Fibroblast of pulmonary artery (primary cell): ENCODE results near the gene AADAC.
A peak's percentile ranks its signal among the peaks of the same experiment; 100 is the strongest.
"Not testable (repeated sequence)": the region's sequence is repeated elsewhere in the genome, so short reads cannot be mapped to it uniquely, and the experiment has no call there.

ENCODE experiments used
- DNase-seq: peaks from one replicate; pipeline ENCODE4 v3.0.0-alpha.2; 2010; ENCODE audit warnings: low read depth
- H3K4me3 ChIP-seq: replicated peaks from 2 replicates; pipeline ENCODE4 v1.5.1; 2011; ENCODE audit warnings: low read depth, mild to moderate bottlenecking, control low read depth, low read length, moderate library complexity
- CTCF ChIP-seq: IDR thresholded peaks from 2 replicates; pipeline ENCODE4 v1.5.1; 2011; ENCODE audit warnings: mild to moderate bottlenecking, control low read depth, low read length, inconsistent platforms; ENCODE audit errors: missing control alignments

AADAC gene

GRCh38 chr3:151787626-151788025, 26.3 kb upstream of the AADAC start:
- TF ChIP-seq CTCF = no peak
- DNase-seq = peak; percentile 46
- no peak overlapping the region for H3K4me3 ChIP-seq

GRCh38 chr3:151788401-151788800, 25.5 kb upstream of the AADAC start:
- no peak for TF ChIP-seq CTCF
- no peak for DNase-seq
- no peak overlapping the region for H3K4me3 ChIP-seq

- no peak for DNase-seq
- H3K4me3 ChIP-seq = no peak overlapping the region
- TF ChIP-seq CTCF = no peak
Observed at GRCh38 chr3:151789853-151790463, 24.0 kb upstream of the AADAC start.

GRCh38 chr3:151790763-151791162, 23.2 kb upstream of the AADAC start:
- not testable (repeated sequence) for H3K4me3 ChIP-seq, DNase-seq

GRCh38 chr3:151792411-151792810, 21.5 kb upstream of the AADAC start:
- TF ChIP-seq CTCF = no peak

GRCh38 chr3:151793636-151794035, 20.3 kb upstream of the AADAC start:
- no peak for TF ChIP-seq CTCF
- DNase-seq = no peak

More at GRCh38 chr3:151792411-151792810, 21.5 kb upstream of the AADAC start:
- H3K4me3 ChIP-seq = no peak overlapping the region
- no peak for DNase-seq

GRCh38 chr3:151794080-151794479, 19.8 kb upstream of the AADAC start:
- no peak overlapping the region for H3K4me3 ChIP-seq
- DNase-seq = no peak
- TF ChIP-seq CTCF = no peak

More at GRCh38 chr3:151793636-151794035, 20.3 kb upstream of the AADAC start:
- no peak overlapping the region for H3K4me3 ChIP-seq
